Measurements from ENCODE around the gene FKBP1A.

GRCh38 chr20:1438361-1438760 is 45.5 kb upstream of the FKBP1A start:
- no peak for TF ChIP-seq CTCF (IDR thresholded peaks at IDR 0.05)
- TF ChIP-seq POLR2A (IDR thresholded peaks at IDR 0.05), result no peak
